Activated naive CD4-positive, alpha-beta T cell (primary cell): ENCODE measurements around the gene MSH5.

Experiments
- DNase-seq, 4 experiments: peaks; one replicate each; lab custom pipeline; 2025; lab: John Stamatoyannopoulos, UW

The MSH5 gene

DNA sequence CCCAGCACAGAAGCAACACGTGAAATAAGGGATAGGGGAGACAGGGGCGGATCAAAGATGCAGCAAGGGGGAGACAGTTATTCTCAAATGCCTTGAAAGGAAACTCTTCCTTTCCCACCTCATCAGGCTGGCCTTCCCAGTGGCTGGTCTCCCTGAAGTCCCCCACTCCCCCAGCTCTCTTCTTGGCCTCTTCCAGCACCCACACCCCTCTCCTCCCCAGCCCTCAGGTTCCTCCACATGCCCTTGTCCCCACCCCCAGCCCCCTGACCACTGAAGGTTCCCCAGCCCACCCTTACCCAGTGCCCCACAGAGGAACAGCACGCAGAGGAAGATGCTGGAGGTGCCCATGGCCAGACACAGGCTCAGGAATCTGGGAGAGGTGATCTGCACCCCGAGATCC, 26.3 kb upstream of the MSH5 start:
- DNase-seq, result no peak

- no peak for DNase-seq
Observed at GRCh38 chr6:31713991-31714684, 25.7 kb upstream of the MSH5 start.

DNA sequence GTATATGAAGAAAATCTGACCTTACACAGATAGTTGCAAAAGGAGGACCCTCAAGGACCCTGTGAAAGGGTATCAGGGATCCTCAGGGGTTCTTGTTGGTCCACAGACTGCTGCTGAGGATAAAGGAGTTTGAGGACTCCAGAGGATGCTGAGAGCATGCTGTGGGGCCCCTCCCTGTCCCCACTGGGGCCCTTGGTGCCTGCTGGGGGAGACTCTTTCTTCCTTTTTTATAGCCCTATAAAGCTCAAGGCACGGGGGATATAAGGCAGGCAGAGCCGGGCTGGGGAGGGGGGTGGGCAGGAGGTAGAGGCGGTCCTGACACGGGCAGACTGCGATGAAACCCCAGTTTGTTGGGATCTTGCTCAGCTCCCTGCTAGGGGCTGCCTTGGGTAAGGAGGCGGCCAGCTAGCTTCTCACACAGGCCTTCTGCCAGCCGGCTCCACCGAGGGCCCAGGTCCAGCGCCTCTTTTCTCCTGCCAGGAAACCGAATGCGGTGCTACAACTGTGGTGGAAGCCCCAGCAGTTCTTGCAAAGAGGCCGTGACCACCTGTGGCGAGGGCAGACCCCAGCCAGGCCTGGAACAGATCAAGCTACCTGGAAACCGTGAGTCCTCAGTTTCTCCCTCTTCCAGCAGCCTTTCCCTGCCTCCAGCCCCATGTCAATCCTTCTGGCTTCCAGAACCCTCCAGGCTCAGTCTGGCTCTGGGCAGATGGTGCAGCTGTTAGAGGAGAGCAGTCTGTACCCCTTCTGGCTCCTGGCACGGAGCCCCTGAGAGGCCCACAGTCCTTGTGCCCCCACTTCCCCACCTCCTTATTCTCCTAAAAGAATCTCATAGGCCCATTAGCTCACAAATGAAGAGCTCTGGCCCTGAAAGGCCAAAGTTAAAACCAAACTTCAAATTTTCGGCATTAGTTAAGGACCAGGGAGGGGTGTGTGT, 24.5 kb upstream of the MSH5 start, which contains the start of gene LY6G6D:
LY6G6D (plus strand) TSS at position 327 of the 937 bp plus-strand sequence; CDS start at position 335, 8 bp downstream.
- no peak for DNase-seq

DNA sequence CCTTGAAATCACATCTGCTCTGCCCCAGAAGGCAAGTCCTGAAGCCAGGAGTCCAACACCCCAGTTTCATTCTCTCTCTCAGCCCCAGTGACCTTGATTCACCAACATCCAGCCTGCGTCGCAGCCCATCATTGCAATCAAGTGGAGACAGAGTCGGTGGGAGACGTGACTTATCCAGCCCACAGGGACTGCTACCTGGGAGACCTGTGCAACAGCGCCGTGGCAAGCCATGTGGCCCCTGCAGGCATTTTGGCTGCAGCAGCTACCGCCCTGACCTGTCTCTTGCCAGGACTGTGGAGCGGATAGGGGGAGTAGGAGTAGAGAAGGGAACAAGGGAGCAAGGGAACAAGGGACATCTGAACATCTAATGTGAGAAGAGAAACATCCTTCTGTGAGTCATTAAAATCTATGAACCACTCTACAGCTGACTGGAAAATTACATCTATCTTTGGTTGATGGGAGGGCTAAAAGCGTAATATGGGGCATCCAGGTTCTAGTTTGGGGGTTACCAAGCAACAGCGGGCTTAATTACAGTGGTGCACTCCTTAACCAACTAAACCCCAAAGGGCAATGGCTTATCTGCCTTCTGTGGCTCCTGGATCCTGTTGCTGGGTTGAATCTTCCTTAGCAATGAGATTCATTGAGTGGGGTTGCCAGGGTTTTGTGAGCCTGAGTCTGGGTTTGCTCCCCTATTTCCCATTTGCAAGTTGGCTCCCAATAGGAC, 22.1 kb upstream of the MSH5 start:
- DNase-seq, result no peak

DNA sequence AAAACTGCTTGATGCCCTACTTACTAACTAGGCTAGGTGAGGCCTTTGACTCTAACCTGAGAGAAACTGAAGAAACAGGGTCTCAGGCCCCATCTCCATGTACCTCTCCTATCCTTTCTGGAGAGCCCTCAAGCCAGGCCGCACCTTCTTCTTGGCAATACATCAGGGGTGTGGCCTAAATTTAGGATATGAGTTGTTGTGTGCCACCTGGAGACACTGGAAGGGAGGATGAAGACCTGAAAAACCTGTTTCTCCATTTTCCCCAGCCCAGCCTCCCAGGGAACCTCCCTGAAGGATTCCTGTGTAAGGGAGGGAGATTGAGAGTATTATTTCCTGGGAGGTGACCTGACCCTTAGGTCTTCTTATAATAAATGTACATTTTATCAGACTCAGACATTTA, 21.5 kb upstream of the MSH5 start:
- DNase-seq, result no peak

- DNase-seq, result no peak
Observed at GRCh38 chr6:31719001-31719400, 20.8 kb upstream of the MSH5 start.

DNA sequence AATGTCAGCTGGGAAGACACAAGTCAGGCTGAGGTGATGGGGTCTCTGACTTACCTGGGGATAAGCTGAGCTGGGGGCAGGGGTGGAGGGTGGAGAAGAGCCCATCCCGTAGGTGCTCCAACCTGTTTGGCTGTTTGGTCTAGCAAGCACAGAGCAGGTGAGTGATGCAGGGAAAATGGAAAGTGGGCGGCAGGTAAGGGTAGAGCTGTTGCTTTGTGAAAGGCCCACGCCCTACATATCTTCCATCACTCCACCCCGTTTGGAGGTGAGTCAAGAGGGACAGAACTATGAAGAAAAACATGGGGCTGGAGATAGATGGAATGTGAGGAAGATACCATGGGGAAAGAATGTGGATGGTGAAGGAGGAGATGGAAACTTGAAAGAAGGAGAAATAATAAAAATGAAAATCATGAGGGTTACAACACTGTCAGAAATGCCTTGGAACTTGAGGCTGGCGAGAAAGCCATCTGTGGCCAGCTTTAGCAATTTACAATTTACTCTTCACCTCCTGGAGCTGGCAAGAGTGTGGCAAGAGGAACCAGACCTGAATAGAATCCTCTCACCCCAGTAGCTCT, 19.5 kb upstream of the MSH5 start:
- DNase-seq, result no peak

- DNase-seq, result no peak
Observed at GRCh38 chr6:31721351-31722020, 18.3 kb upstream of the MSH5 start, which contains the start of gene LY6G6C. Gene LY6G6C, minus strand, starts transcription at chr6:31721746. Its CDS starts 67 bp downstream, at chr6:31721679.

DNA sequence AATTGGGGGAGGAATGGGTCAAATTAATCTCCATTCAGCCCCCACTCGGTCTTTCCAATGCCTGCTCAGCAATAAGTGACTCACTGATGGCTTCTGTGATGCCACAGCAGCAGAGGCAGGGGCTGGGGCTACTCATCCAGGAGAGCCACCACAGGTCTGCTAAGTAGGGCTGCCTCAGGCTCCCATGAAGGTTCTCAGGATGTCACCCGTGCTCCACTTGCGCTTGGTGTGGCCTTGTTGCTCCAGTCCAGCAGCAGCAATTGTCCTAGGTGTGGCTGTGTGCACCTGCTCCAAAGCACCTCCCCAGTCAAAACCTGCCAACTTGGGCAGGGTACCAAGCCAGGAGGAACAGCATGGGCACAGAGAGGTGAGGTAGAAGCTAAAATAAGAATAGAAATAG, 17.6 kb upstream of the MSH5 start:
- DNase-seq, result no peak

DNA sequence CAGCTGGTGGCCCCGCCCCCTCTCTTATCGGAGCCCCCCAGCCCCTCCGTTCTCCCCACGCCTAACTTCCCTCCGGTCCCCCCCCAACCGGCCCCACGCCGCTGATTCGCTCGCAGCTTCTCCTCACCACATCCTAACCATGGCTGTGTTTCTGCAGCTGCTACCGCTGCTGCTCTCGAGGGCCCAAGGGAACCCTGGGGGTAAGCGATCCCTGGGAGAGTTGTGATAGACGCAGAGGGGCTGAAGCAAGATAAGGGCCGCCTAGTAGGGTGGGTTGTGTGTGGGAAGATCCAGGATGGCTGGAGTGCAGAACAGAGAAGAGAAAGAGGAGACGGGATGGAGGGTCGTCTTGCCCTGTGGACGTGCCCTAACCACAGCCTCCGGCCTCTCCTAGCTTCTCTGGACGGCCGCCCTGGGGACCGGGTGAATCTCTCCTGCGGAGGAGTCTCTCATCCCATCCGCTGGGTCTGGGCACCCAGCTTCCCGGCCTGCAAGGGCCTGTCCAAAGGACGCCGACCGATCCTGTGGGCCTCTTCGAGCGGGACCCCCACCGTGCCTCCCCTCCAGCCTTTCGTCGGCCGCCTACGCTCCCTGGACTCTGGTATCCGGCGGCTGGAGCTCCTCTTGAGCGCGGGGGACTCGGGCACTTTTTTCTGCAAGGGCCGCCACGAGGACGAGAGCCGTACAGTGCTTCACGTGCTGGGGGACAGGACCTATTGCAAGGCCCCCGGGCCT, 16.4 kb upstream of the MSH5 start, which contains the start of gene MPIG6B:
MPIG6B (plus strand) TSS at position 129 of the 735 bp plus-strand sequence; CDS start at position 140, 11 bp downstream.
- DNase-seq, result no peak

DNA sequence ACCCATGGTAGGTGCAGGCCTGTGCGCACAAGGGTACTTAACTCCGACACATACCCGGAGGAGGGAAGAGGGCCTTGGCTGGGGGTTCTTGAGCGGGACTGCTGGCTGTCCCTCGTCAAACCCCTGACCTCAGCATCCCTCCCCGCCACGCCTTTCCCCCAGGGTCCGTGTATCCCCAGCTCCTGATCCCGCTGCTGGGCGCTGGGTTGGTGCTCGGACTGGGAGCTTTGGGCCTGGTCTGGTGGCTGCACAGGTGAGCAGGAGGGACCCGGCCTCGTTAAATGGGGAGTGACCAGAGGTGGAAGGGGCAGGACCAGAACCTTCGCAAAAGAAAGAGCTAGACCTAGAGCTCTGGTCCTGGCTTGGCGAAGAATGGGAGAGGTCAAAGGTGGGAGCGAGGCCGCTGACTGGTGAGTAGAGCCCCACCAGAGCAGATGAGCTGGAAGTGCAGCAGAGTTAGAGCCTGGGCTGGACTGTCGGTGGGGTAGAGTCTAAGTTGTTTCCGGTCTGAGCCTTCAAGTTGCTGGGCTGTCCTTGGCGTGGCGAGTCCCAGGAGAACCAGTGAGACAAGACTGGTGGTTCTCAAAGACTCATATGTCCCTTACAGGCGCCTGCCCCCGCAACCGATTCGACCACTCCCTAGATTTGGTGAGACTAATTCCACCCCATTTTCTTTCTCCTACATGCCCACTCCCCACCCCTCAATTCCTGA, 15.7 kb upstream of the MSH5 start:
- no peak for DNase-seq

DNA sequence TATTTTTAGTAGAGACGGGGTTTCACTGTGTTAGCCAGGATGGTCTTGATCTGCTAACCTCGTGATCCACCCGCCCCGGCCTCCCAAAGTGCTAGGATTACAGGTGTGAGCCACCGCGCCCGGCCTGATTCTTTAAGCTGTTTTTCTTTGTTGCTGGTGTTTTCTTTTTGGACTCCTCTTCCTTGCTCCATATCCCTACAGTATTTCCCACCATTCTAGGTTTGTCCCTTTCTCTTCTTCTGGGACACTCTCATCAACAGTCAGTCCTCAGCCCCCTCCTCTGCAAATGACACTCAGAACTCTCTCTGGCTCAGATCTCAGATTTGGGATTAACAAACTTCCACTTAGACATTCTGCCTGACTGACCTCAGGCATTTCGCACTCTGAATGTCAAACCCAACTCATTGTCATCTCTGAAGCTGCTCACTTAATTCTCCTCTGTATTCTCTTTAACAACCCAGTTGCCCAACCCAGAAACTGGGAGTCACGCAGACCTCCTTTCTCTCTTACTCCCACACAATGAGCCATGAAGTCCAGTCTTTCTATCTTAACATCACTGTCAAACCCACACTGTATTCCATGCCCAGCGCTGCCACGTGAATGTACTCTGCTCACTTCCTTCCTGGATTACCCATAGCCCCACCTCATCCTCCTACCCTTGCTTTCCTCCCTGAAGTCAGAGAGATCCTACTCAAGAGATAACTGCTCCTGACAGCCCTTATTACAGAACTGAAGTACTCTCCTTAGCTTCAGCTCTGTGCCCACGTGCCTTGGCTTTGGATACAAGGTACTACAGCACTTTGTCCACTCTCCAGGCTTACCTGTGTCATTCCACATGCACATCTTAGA, 14.1 kb upstream of the MSH5 start:
- no peak for DNase-seq

GRCh38 chr6:31727034-31727716, 12.6 kb upstream of the MSH5 start:
- no peak for DNase-seq

DNA sequence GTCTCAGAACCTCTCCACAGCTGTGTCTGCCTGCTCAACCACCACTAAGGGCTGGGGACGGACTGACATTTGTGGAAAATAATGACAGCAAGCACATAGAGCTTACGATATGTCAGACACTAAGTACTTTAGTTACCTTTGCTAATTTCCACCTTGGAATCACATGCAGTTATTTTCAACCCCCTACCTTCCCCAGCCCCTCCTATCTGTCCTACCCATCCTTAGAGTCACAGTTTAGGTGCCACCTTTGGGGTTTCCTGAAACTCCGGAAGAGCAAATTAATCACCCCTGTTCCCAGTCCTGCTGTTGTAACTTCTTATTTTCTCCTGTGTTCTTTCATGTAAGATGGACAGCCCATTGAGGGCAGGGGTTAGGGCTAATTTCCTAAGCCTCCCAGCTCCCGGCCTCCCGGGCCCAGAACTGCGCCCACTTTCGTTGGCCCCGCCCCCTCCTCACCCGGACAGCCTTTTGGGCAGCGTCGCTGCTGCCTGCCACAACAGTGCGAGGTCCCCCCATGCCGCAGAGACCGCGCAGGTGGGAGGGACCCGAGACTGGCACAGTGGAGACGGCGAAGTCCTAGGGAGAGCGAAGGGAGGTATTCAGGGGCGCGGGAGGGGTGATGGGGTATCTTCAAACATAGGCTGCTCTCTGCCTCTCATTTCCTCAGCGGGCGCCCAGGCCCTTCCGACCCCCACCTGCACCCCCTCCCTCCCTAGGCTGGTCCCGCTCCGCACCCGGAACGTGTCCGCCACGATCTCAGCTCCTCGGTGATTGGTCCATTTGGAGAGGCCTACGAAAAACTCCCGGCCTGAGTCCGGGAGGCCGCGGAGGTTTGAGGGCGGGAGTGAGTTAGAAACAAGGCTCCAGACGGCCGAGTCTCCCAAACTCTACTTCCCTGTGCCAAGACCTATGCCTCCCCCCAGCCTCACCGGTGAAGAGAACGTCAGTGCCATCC, 11.8 kb upstream of the MSH5 start:
- no peak for DNase-seq

DNA sequence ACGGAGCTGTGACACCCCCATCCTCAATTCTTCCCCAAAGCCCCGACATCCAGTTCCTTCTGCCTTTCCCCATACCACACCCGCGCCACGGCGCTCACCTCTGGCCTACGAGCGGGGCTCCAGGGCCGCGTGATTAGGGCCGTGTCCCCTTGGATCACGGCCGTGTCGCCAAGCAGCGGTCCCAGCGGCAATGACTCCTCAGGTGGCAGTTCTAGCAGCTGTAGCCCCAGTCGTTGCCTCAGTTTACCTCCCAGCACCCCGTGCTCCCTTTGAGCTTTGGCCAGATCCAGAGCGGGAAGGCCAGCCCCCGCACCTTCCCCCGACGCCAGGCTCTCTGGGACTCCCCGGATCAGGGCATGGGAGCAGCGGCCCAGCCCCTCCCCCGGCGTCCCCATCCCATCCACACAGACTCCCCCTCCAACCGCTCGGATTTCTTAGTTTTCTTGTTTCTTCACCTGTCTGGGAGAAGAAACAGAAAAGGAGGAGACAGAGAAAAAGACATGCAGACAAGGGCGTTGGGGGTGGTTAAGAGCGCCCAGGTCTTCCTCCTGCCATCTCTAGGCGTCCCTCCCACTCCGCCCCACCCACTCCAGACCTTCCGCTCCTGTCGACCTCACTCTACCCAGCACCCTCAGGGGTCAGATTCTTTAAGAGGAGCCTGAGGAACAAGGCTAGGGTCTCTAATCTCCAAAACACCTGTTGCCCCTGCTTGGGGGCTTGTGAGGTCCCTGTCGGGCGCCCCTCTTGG, 10.9 kb upstream of the MSH5 start, which contains the start of gene DDAH2:
DDAH2 (minus strand) TSS at position 533 of the 748 bp plus-strand sequence; CDS start at position 395, 138 bp downstream.
- no peak for DNase-seq

DNA sequence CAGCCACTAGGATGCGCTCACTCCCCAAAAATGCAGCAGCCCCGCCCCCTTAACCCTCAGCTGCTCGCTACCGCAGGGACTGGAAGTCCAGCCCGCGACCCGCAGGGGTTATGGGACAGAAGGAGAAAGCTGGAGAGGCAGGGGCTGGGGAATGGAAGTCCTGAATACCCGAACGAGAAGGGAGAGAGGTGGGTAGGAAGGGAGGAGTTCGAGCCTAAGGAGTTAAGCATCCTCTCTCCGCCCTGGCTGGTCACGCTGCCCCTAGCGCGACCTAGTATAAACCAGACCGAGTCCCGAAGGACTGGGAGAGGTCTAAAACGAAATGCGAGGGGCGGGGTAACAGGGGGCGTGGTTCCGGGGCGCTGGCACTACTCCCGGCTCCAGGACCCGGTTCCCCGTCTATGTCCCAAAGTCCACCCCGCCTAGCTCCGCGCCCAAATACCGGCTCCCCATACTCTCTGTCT, 10.3 kb upstream of the MSH5 start:
- DNase-seq, result peak; percentile 35 to 76 (median 54)
